ENCODE data around the gene ZFR. TPM values are rescaled to one million over a fixed set of nuclear protein-coding genes. Genes with fewer than 3 reads are reported as not detected.
A peak's percentile ranks its signal among the peaks of the same experiment; 100 is the strongest.

Gene ZFR
- total RNA-seq, 1 experiment from 2014 or later: 83.1 TPM

DNA sequence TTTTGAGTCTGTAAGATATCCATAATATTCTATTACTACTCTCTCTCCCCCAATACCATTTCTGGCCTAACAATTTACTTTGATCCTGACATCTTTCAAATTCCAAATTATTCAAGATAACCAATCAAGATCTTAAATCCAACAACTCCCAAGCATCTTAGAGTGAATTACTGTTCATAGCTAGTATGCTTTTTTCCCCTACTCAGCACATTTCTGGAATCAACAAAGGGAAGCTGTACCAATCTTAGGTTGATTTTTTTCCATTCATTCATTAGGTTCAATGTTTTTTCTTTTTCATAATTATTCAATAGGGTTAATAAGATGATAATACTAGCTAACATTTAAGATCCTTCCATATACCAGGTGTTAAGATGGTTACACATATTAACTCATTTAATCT lies 81.5 kb downstream of the ZFR start:
- no peak for DNase-seq (ENCODE audit: low read depth)

DNA sequence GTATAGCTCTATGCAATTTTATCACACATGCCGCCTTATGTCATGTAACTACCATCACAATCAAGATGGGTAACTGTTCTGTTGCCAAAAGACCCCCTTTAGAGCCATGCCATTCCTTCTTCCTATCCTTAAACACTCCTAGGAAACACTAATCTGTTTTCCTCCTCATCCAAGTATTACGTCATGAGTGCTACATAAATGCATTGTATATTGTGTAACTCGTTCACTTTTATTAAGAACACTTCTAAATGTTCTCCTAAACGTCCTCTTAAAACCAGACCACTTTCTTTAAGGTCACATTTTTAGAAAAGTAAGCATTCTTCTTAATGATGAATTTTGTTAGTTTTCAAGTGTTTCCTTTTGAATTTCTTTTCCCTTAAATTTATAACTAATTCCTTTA lies 82.0 kb downstream of the ZFR start:
- DNase-seq (ENCODE audit: low read depth): no peak

DNA sequence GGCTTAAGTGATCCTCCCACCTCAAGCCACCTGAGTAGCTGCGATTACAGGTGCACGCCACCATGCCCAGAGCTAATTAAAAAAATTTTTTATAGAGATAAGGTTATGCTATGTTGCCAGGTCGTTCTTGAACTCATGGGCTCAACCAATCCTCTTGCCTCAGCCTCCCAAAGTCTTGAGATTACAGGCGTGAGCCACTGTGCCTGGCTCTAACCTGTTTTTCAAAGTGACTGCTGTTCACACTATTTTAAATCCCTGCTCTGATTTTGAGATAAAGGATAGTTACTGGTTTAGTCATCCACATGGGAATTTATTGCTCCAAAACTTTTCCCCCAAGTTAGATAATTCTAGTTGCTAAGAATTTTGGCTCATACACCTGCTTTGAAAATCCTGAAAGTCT lies 83.6 kb downstream of the ZFR start:
- no peak for DNase-seq (ENCODE audit: low read depth)

DNA sequence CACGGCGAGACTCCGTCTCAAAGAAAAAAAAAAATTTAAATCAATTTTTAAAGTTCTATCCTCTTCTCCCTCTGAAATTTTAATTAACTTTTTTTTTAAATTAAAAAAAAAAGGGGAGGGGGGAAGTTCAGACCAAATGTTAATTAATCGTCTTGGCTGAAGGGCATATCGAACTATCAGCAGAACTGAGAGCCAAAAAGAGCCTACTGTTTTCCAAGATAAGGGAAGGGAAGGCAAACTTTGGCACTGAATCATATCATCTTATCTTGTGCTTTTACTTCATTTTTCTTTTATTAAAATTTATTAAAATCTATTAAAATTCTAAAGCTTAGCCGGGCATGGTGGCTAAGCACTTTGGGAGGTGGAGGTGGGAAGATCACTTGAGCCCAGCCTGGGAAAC lies 85.9 kb downstream of the ZFR start:
- no peak for DNase-seq (ENCODE audit: low read depth)

DNA sequence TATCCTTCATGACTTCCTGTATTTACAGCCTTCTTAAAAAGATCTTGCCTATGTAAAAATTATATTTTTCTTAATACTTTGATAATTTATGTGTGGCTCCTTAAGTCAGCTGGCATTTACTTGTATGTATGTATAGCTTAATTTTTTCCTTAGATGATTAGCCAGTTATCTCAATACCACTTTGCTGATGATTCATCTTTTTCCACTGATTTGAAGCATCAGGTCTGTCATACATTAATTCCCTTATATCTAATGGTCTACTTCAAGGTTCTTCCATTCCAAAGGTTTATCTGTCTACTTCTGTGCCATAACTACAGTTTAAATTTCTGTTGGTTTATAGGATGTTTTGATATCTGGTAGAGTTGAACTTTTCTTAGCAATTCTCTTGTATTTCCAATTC lies 86.9 kb downstream of the ZFR start:
- DNase-seq (ENCODE audit: low read depth): no peak

DNA sequence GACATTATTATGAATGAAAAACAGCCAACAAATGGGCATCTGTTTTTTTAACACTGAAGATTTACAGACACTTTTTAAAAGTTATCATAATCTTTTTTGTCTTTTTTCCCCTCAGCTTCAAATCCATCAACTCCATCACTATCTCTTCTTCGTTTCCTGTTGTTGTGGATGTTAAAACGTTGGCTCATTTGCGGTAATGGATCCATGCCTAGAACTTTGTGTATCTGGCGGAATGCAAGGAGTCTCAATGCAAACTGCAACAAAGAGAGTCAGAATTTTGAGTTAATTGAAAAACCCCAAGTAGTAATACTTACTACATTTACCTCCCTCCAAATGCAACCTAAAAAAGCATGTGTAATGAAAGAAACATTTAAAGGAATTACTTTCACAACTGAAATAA lies 88.9 kb downstream of the ZFR start:
- DNase-seq (ENCODE audit: low read depth): no peak

DNA sequence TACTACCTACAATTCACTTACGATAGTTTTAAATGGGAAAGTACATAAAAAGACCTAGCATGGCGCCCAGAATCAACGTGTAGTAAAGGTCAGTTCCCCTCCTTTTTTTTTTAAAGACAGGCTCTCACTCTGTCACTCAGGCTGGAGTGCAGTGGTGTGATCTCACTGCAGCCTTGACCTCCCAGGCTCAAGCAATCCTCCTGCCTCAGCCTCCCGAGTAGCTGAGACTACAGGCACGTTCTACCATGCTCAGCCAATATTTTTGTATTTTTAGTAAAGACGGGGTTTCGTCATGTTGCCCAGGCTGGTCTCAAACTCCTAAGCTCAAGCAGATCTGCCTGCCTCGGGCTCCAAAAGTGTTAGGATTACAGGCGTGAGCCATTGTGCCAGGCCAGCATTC lies 91.1 kb downstream of the ZFR start:
- no peak for DNase-seq (ENCODE audit: low read depth)

DNA sequence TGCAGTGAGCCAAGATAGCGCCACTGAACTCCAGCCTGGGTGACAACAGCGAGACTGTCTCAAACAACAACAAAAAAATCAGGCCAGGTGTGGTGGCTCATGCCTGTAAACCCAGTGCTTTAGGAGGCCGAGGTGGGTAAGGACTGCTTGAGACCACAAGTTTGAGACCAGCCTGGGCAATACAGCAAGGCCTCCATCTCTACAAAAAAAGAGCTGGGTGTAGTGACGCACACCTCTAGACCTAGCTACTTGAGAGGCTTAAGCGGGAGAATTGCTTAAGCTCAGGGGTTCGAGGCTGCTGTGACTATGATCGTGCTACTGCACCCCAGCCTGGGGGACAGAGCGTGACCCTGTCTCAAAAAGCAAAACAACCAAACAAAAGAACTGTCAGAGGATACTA lies 91.9 kb downstream of the ZFR start:
- DNase-seq (ENCODE audit: low read depth): no peak

DNA sequence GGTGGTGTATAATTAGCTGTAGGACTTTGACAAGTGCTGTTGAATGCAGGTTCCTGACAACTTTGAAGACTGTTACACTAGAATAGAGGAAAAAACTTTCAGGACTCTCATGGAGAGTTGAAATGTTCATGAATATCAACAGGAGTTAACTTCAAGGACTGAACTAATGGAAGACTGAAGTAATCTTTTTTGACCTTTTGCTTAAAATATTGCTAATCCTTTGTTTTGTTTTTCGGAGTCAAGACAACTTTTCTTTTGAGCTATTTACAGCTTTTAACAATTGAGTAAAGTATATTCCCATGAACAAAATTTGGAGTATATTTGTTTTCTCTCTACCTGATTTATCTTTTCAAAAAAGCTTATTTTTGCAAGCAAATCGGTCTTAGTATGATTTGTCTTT lies 97.7 kb downstream of the ZFR start:
- DNase-seq (ENCODE audit: low read depth): no peak

DNA sequence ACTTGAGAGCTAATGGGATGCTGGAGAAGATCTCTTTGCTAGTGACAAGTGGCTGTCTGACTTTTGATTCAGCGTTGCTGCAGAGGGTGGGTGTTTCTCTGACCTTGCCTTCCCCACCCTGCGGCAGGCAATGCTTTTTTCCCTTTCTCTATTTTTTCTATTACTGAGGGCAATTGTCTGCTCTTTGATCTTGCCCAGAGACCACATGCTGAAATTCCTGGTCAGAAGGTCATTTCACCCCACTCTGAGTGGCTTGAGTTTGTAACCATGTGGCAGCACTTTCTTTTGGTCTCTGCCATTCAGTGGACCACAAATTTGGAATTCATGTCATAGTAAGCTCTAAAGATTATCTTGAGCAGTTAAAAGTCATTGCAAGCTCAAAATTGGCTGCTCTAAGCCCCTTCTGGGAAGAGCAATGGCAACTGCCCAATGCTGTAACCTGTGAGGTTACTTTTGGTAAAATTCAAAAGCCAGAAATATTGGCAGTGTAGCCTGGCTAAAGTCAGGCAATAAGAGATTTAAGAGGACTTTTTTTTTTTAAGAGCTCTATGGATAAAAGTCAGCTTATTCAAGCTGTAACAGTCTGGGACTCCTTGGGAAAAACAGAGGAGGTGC lies 101.4 kb downstream of the ZFR start:
- no peak for DNase-seq (ENCODE audit: low read depth)

DNA sequence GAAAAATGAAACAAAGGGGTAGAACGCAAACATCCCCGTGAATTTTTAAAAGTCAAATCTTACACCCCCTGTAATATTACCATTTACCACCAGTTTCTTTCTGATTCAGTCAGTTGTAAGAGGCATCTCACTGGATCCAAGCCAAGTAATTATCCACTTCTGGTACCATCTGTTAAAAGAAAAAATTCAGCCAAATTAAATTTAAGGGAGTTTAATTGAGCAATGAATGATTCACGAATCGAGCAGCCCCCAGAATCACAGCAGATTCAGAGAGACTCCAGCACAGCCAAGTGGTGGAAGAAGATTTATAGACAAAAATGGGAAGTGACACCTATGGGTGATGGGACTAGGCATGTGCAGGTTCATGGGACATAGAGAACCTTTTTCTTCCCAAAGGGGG lies 101.9 kb downstream of the ZFR start:
- DNase-seq (ENCODE audit: low read depth): no peak

DNA sequence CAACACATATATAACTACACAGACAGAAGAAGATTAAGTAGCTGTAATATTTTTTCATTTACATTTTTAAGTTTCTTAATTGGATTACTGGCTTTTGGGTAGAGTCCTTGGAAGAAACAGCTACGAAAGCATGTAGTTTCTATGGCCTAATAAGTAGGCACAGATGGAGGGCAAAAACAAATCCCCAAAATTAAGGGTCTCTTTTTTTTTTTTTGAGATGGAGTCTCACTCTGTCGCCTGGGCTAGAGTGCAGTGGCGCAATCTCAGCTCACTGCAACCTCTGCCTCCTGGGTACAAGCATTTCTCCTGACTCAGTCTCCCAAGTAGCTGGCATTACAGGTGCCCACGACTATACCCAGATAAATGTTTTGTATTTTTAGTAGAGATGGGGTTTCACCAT lies 104.7 kb downstream of the ZFR start:
- no peak for DNase-seq (ENCODE audit: low read depth)

DNA sequence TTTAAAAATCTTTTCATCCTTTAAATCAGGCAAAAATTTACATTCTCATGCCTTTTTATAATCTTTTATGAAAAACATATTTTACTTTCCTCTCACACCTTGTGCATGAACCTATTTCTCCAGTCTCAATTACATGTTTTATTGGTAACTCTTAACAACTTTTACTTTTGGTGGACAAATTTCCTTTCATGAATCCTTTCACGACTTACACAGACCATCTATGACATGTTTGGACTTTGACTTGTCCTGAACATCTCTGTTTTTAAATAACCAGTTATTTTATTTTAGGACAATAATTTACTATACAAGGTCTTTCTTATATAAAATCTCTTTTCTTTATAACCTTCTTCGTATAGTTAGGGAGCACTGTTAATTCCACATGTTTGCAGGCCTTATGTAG lies 105.3 kb downstream of the ZFR start:
- DNase-seq (ENCODE audit: low read depth): no peak

DNA sequence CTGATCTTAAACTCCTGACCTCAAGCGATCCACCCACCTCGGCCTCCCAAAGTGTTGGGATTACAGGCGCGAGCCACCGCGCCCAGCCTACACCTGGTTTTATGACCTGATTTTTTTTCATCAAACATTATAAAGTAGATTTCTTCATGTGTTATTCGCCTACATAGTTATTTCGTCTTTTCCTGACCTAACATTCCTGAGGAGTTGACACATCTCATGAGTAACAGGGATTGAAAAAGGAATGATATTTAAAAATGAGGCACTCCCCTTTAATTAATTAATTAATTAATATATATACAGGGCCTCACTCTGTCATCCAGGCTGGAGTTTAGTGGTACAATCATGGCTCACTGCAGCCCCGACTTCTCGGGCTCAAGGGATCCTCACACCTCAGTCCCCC lies 111.6 kb downstream of the ZFR start:
- DNase-seq (ENCODE audit: low read depth): no peak

DNA sequence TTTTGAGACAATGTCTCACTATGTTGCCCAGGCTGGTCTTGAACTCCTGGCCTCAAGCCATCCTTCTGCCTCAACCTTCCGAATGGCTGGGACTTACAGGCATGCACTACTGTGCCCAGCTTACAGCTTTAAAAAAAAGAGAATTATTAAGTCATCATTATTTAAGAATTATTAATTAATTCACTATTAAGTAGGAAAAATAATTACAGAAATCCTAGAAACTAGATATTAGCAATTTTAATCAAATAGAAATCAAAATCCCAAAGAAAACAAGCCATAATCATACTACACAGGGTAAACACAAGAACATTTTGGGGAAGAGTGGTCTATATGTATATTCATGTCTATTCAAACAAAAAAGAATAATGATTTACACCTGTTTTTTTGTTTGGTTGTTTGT lies 112.2 kb downstream of the ZFR start:
- no peak for DNase-seq (ENCODE audit: low read depth)

DNA sequence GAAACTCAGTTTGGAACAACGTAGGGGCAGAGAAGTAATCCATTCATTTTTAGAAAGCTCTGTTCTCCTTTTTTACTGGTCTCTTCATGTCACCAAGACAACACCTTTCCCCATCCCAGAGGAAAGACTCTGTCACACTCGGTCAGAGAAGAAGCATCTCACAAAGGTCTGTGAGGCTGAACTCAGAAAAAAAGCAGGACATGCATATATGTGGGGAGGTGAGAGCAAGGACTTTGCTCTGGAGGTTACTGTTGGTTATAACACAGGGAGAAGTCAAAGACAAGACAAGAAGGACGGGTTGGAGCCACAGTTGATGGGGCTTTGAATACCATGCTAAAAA lies 112.6 kb downstream of the ZFR start:
- no peak for DNase-seq (ENCODE audit: low read depth)

DNA sequence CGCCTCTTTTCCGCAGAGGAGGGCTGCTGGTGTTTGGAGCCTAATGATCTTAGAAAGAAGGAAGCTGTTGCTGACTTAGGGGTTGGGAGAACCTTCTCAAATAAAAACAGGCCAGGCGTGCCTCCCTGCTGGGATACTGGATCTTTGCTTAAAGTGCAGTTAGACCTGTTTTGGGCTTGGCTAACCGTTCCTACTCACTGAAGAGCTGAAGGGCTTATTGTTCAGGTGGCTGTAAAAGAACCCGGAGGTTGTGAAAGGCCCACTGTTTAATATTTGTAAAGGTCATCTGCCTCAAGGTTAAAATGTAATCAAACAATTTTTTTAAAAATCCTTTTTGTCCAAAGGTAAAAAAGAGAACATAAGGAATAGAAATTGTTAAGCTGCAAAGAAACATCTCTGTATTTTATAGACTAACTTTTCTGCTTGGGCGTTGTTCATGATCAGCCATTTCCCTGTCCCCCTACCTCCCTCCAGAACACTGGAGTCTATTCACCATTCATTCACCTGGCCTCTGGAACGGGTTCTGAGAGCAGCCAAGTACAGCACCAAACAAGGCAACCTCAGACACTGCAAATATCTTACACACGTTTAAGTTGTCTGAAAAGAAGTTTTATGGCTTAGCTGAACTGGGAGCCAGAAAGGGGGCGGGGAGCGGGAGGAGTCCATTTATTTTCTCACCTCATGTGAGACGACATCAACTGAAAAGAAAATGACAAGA lies 113.2 kb downstream of the ZFR start:
- no peak for DNase-seq (ENCODE audit: low read depth)

DNA sequence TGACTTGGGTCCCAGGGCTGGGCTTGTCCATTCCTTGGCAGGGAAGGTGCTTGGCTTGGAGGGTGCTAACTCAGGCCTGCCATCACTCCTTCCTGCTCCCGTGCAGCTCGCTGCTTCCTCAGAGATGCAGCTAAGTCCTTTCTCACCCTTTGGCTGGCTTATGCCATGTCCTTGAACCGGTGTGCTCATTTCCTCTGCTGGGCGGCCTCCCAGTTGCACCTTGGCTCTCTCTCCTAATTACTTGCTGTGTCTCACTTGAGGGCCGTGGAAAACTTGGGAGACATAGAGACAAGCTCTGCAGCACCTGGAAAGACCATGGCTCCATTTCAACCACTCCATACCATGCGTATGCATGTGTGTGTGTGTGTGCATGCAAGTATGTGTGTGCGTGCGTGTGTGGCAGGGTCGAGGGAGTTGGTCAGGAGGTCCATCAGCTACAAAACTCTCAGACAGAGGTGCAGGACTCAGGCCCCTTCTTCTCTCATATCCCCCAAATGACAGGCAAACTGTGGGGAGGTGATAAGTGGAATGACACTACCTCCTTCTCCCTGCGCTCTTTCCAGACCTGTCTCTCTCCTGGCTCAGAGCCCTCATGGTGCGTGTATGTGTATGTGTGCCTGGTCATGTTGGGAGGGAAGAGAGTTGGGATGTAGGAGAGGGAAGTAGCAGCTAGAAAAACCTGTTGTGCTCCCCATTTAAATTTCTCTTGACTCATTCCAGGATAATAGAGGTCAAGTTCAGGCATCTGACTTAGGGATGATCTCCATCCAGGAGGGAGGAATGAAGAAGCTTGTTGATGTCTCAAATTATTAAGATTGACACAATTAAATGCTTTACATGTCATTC lies 114.2 kb downstream of the ZFR start:
- no peak for DNase-seq (ENCODE audit: low read depth)

DNA sequence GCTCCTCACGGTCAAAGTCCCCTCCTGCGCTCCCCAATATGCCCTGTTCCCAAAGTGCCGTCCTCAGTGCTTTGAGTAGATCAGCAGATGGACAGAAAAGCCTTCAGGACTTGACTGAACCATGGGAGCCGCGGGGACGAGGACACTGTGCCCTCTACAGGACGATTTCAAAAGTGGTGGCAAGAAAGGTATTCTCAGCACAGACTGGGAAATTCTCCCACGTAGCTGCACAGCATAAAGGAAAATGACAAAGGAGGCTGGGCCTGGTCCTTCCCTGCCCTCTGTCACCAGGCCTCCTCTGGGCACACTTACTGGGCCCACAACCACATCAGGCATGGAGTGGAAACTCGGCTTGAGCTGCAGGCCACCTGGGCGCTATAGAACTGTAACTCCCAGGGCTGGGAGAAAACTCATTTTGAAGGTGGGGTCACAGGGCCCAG lies 115.1 kb downstream of the ZFR start:
- DNase-seq (ENCODE audit: low read depth): peak; percentile 60

DNA sequence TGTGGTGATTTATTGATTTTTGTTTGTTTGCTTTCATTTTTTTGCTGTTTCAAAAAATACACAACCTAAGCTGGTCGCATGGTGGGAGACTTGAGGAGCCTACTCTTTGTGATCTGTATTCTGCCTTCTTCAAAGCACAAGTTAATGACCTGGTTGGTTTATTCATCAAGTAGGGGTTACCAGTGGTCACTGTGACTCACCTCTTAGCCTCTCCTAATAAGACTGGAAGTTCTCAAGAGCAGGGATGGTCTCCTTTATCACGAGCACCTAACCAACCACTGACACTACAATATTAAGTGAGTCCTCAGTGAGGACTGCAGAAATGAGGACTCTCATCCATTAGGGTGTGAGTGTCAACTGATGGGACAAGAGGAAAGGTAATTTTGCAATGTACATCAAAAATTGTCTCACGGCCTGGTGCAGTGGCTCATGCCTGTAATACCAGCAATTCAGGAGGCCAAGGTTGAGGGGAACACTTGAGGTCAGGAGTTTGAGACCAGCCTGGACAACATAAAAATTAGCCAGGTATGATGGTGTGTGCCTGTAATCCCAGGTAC lies 118.2 kb downstream of the ZFR start:
- peak; percentile 48 for DNase-seq (ENCODE audit: low read depth)

DNA sequence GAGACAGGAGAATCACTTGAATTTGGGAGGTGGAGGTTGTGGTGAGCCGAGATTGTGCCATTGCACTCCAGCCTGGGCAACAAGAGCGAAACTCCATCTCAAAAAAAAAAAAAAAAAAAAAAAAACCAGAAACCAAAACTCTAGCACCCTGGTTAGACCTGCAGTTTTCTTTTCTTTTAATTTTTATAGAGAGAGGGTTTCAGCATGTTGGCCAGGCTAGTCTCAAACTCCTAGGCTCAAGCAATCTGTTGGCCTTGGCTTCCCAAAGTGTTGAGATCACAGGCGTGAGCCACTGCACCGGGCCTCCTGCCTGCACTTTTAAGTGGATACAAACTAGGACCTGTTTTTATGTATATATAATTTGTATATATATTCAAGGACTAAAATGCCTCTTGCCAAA lies 118.9 kb downstream of the ZFR start:
- DNase-seq (ENCODE audit: low read depth): no peak

DNA sequence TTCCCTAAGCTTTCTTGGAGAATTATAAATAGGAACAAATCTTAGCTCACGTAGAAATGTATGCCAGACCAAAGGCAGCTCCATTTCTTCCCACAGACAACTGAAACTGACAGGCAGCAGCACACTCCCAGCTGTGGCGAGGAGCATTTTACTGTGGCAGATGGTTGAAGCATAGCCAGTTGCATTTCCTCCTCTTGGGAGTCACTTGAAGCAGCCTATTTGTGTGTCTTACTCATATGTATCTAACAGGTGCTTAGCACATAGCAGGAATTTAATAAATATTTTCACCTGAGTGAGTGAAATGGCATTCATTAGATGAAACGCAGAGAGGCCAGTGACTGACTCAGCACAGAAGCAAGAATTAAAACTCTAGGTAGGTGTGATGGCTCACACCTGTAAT lies 119.5 kb downstream of the ZFR start:
- no peak for DNase-seq (ENCODE audit: low read depth)
